OCI-LY7 (cell line): ENCODE measurements around the gene HSF2. TPM values are rescaled to one million over a fixed set of nuclear protein-coding genes. Genes with fewer than 3 reads are reported as not detected.
A peak's percentile ranks its signal among the peaks of the same experiment; 100 is the strongest.

ENCODE experiments used
- BruUV-seq: library from RNA; stranded (reverse); fragments of 400-500 nt; replicated peaks from 2 replicates; lab custom pipeline; 2021; lab: Mats Ljungman, UMichigan
- CTCF ChIA-PET: fragments of 300-600 bp; sonication (Branson Sonifier 250); formaldehyde crosslinking; loops from one replicate; lab custom pipeline; 2022; ENCODE audit warnings: antibody characterized with exemption; ENCODE audit not compliant: unreplicated experiment; lab: Charles Lee
- POLR2A ChIA-PET: fragments of 300-600 bp; sonication (Branson Sonifier 250); formaldehyde crosslinking; loops from one replicate; lab custom pipeline; 2022; ENCODE audit warnings: antibody characterized with exemption; lab: Charles Lee
- DNase-seq: peaks from one replicate; pipeline ENCODE4 v3.0.0-alpha.2; 2015; ENCODE audit warnings: low spot score
- H2AFZ ChIP-seq: fragments of 200-600 bp; sonication (generic), shearing (Covaris generic); 2 replicates; pipeline ENCODE4 v1.6.1; 2014; ENCODE audit warnings: mild to moderate bottlenecking, antibody characterized with exemption, low read length, moderate library complexity
- H3K27ac ChIP-seq: fragments of 200-600 bp; sonication (generic); 2 replicates; pipeline ENCODE4 v1.5.1; 2014; ENCODE audit warnings: mixed run types, low read depth, mild to moderate bottlenecking, moderate library complexity, low read length, inconsistent platforms; ENCODE audit not compliant: poor library complexity, severe bottlenecking
- H3K36me3 ChIP-seq: fragments of 200-600 bp; sonication (generic); 2 replicates; pipeline ENCODE4 v1.6.1; 2014; ENCODE audit warnings: mild to moderate bottlenecking, antibody characterized with exemption, low read length, moderate library complexity, mixed read lengths; ENCODE audit not compliant: insufficient read depth
- H3K4me1 ChIP-seq: fragments of 200-600 bp; sonication (generic); 2 replicates; pipeline ENCODE4 v1.5.1; 2014; ENCODE audit warnings: mild to moderate bottlenecking, low read length; ENCODE audit not compliant: insufficient read depth, poor library complexity, severe bottlenecking
- H3K4me2 ChIP-seq: fragments of 200-600 bp; sonication (generic); 2 replicates; pipeline ENCODE4 v1.6.1; 2014; ENCODE audit warnings: mild to moderate bottlenecking, low read length
- H3K4me3 ChIP-seq: fragments of 200-600 bp; sonication (generic); 2 replicates; pipeline ENCODE4 v1.5.1; 2014; ENCODE audit warnings: mild to moderate bottlenecking, low read depth, low read length; ENCODE audit not compliant: poor library complexity, severe bottlenecking
- H3K79me2 ChIP-seq: fragments of 200-600 bp; sonication (generic); 2 replicates; pipeline ENCODE4 v1.6.1; 2016; ENCODE audit warnings: low read depth, mild to moderate bottlenecking, low read length, moderate library complexity, mixed read lengths; ENCODE audit not compliant: insufficient read depth
- H3K9me2 ChIP-seq: fragments of 200-600 bp; sonication (generic); 2 replicates; pipeline ENCODE4 v1.6.1; 2016; ENCODE audit warnings: mild to moderate bottlenecking, low read length, mixed read lengths; ENCODE audit not compliant: insufficient read depth
- H3K9me3 ChIP-seq: fragments of 200-600 bp; sonication (generic); 2 replicates; pipeline ENCODE4 v1.6.1; 2014; ENCODE audit warnings: mild to moderate bottlenecking, mixed run types, low read length, mixed read lengths
- H4K20me1 ChIP-seq: fragments of 200-600 bp; sonication (generic); 2 replicates; pipeline ENCODE4 v1.6.1; 2014; ENCODE audit warnings: mild to moderate bottlenecking, antibody characterized with exemption, low read length, moderate library complexity, mixed read lengths; ENCODE audit not compliant: insufficient read depth
- EZH2phosphoT487 ChIP-seq: fragments of 200-600 bp; sonication (generic); IDR thresholded peaks from 2 replicates; pipeline ENCODE4 v1.6.1; 2018; ENCODE audit warnings: low read depth, borderline replicate concordance, mild to moderate bottlenecking, mixed run types, antibody characterized with exemption, low read length, moderate library complexity, mixed read lengths
- intact Hi-C: fragments of 100-400 bp; cut with micrococcal nuclease; formaldehyde crosslinking; loops from one replicate; pipeline ENCODE4 v1.10.0; 2022; ENCODE audit not compliant: unreplicated experiment
- total RNA-seq, 2 experiments: library from RNA; depleted of rRNA in 1 of 2; stranded (reverse); fragments of >200 nt in 1 of 2; shearing (Covaris generic) in 1 of 2; gene quantifications; 2 replicates each; pipeline ENCODE4 v1.2.3, GENCODE V29; 2014 to 2022
- TF ChIP-seq, protein P1 (sequence below): fragments of 200-600 bp; sonication (generic); conservative IDR thresholded peaks from 2 replicates; pipeline ENCODE4 v1.5.1; 2014; ENCODE audit warnings: mild to moderate bottlenecking, antibody characterized with exemption, low read length, moderate library complexity, mixed read lengths

The HSF2 gene
- total RNA-seq, 2 experiments from 2014 or later = 12.1 to 29.6 TPM

DNA sequence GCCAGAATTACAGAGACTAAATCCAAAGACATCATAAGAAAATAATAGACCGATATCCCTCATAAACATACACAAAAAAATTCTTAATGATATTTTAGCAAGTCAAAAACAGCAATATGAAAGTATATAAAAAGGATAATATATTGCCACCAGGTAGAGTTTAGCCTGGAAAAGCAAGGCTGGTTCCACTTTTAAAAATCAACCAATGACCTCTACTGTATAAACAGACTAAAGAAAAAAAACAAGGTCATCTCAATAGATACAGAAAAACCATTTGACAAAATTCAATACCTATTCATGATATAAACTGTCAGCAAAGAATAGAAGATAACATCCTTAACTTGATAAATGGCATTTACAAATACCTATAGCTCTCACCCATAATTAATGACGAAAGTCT is 62.4 kb downstream of the HSF2 start:
- CTCF ChIA-PET = no interaction called here
- intact Hi-C loops = no loop called here
- BruUV-seq = no TSS peak

DNA sequence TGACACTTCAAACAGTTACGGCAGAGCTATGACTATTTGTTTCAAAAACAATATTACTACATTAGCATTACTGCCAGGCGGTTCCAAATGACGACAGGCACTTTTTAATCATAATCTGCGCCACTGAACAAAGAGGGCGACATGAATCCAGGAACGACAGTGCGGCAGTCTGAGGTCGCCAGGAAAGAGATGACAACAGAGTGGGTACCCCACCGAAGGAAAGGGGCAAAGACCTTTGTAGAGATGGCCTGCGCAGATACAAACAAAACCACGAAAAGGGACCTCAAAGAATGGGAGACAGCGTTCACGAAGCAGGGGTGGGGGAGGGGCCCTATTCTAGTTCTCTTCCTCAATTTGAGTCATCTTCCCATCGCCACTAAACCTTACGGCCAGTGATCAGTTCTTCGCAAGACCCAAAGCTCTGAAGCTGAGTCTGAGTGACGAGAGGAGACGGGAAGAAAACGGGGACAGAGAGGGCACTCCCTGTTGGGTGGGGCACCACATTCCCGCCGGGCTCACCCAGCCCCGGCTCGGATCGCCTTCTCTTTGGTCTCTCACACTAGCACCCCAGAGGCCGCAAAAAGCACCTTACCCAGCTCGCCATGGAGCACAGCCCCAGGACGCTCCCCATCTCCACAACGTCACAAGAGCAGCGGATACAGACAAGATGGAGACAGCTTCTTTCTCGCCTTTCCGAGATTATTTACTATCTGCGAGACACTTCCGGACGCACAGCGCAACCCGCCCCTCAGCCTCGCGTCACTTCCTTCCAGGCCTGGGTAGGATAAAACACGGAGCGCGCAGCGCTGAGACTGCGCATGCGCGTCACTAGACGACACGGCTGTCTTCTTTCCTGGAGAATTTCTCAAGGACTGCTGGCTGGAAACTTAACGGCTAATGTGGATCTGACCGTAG is 71.9 kb downstream of the HSF2 start, which contains the start of gene SERINC1:
SERINC1 (minus strand) TSS at position 701 of the 915 bp plus-strand sequence; CDS start at position 631, 70 bp downstream.
- intact Hi-C loops = loop anchor here (1.0 kb wide), 1 partner anchor 72 kb away; the partner anchor contains the start of gene HSF2
- Histone ChIP-seq H3K4me1 (peaks cover 13% of the 10 kb centered on the region), H3K9me3 (no peaks in the 10 kb centered on the region), H3K27ac (peak within 1 kb of the TSS; percentile 59), H3K9me2 (no peaks in the 10 kb centered on the region), H3K4me3 (peak within 1 kb of the TSS; percentile 88), H4K20me1 (0 out of 2 replicates have a peak, but pooled peaks cover 5% of the 10 kb centered on the region), H3K36me3 (peaks cover 8% of the 10 kb centered on the region), H2AFZ (peak within 1 kb of the TSS; percentile 97), H3K4me2 (peak within 1 kb of the TSS; percentile 86), H3K79me2 (peaks cover 58% of the 10 kb centered on the region)
- DNase-seq = peak; percentile 94
- CTCF ChIA-PET = no interaction called here
- TF ChIP-seq, protein P1, sequence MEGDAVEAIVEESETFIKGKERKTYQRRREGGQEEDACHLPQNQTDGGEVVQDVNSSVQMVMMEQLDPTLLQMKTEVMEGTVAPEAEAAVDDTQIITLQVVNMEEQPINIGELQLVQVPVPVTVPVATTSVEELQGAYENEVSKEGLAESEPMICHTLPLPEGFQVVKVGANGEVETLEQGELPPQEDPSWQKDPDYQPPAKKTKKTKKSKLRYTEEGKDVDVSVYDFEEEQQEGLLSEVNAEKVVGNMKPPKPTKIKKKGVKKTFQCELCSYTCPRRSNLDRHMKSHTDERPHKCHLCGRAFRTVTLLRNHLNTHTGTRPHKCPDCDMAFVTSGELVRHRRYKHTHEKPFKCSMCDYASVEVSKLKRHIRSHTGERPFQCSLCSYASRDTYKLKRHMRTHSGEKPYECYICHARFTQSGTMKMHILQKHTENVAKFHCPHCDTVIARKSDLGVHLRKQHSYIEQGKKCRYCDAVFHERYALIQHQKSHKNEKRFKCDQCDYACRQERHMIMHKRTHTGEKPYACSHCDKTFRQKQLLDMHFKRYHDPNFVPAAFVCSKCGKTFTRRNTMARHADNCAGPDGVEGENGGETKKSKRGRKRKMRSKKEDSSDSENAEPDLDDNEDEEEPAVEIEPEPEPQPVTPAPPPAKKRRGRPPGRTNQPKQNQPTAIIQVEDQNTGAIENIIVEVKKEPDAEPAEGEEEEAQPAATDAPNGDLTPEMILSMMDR = no peak
- no peak for TF ChIP-seq EZH2phosphoT487
- TSS peak; percentile 74 for BruUV-seq
- POLR2A ChIA-PET = interaction anchor here (0.7 to 2.4 kb wide), 7 partner anchors 18 to 388 kb away, joined by 3 to 7 read pairs (median 4); no protein-coding TSS in a partner anchor

More for the DNA sequence above, 62.4 kb downstream of the HSF2 start:
- TF ChIP-seq, protein P1 = no peak
- no peak for TF ChIP-seq EZH2phosphoT487
- no peaks in the 10 kb centered on the region for H3K9me2 ChIP-seq
- H3K79me2 ChIP-seq = peaks cover 87% of the 10 kb centered on the region
- H3K27ac ChIP-seq = no peak overlapping the region
- H3K36me3 ChIP-seq = peaks cover 42% of the 10 kb centered on the region
- H3K9me3 ChIP-seq = no peaks in the 10 kb centered on the region
- no peak overlapping the region for H3K4me3 ChIP-seq
- no peak overlapping the region for H3K4me2 ChIP-seq
- no peak overlapping the region for H2AFZ ChIP-seq
- no peaks in the 10 kb centered on the region for H3K4me1 ChIP-seq
- POLR2A ChIA-PET = no interaction called here
- no peak for DNase-seq
- H4K20me1 ChIP-seq = peaks cover 24% of the 10 kb centered on the region; the same call in 1 of the 2 replicates
